ENCODE data around the gene TNFRSF25.

GRCh38 chr1:6487804-6488484, 22.0 kb upstream of the TNFRSF25 start:
- TF ChIP-seq POLR2A (IDR thresholded peaks at IDR 0.05; ENCODE audit: low read depth, low read length): no peak
- no peak for TF ChIP-seq CTCF (IDR thresholded peaks at IDR 0.05; ENCODE audit: extremely low read depth in 1 of 2, insufficient read depth in 1 of 2, low read depth in 1 of 2, low read length in 2 of 2)
- TF ChIP-seq MYC (IDR thresholded peaks at IDR 0.05; ENCODE audit: low read depth, low read length): no peak
- TF ChIP-seq EZH2 (IDR thresholded peaks at IDR 0.05; ENCODE audit: borderline replicate concordance, low read depth, low read length, severe bottlenecking): no peak
- TF ChIP-seq MAX (IDR thresholded peaks at IDR 0.05; ENCODE audit: insufficient read depth, insufficient read length): no peak
- TF ChIP-seq POLR2AphosphoS5 (IDR thresholded peaks at IDR 0.05; ENCODE audit: insufficient read depth, low read depth, low read length): no peak
